K562 (cell line): Measurements from ENCODE around the gene TRIM69. TPM values are rescaled to one million over a fixed set of nuclear protein-coding genes. Genes with fewer than 3 reads are reported as not detected.

Experiments
- ARHGAP35 ChIP-seq: fragments of 450-650 bp; IDR thresholded peaks from 2 replicates; pipeline ENCODE4 v1.6.1; 2018; ENCODE audit not compliant: partially characterized antibody
- ARID3B ChIP-seq: fragments of 250-450 bp; sonication (Bioruptor Pico); IDR thresholded peaks from 2 replicates; pipeline ENCODE4 v1.4.0; 2020; ENCODE audit warnings: borderline replicate concordance
- CHAMP1 ChIP-seq: fragments of 450-650 bp; IDR thresholded peaks from 2 replicates; pipeline ENCODE4 v1.6.1; 2016; ENCODE audit warnings: mild to moderate bottlenecking
- HMG20B ChIP-seq: fragments of 250-450 bp; sonication (Bioruptor Pico); IDR thresholded peaks from 2 replicates; pipeline ENCODE4 v1.5.0; 2021; ENCODE audit warnings: mild to moderate bottlenecking
- MCM3 ChIP-seq: fragments of 450-650 bp; IDR thresholded peaks from 2 replicates; pipeline ENCODE4 v1.6.1; 2016
- NCOA1 ChIP-seq: fragments of 450-650 bp; IDR thresholded peaks from 2 replicates; pipeline ENCODE4 v1.6.1; 2016; ENCODE audit warnings: low read depth
- RCOR1 ChIP-seq, 2 experiments: IDR thresholded peaks; 2 replicates each; pipeline ENCODE4 v1.6.1; 2012; ENCODE audit warnings: low read depth in 2 of 2, low read length in 2 of 2, borderline replicate concordance in 1 of 2, improper control_type of control experiment in 1 of 2
- RNF2 ChIP-seq: sonication (generic); IDR thresholded peaks from 2 replicates; pipeline ENCODE4 v1.6.1; 2016
- SMAD1 ChIP-seq: fragments of 150-350 bp; IDR thresholded peaks from 2 replicates; pipeline ENCODE4 v1.6.1; 2014; ENCODE audit warnings: low read length, low read depth; ENCODE audit not compliant: partially characterized antibody
- ZNF140 ChIP-seq: fragments of 250-450 bp; sonication (Bioruptor Pico); IDR thresholded peaks from 2 replicates; pipeline ENCODE4 v1.8.0; 2021; ENCODE audit warnings: moderate library complexity, mild to moderate bottlenecking, inconsistent platforms
- polyA plus RNA-seq, 8 experiments: library from polyadenylated mRNA; depleted of rRNA in 4 of 8; stranded (reverse) in 5 of 8; unstranded in 3 of 8; fragments of >200 nt; fragmentation: Nextera tagmentation in 2 of 8; fragmentation: Illumina TruSeq in 1 of 8; extraction: Ambion mirVana in 2 of 8; extraction: Trizol in 1 of 8; gene quantifications; 2 replicates each; pipeline versions ENCODE4 v1.2.1 to v1.2.3, GENCODE V29; 2011 to 2014; ENCODE audit warnings: inconsistent platforms in 1 of 8, missing spikeins in 1 of 8
- total RNA-seq, 7 experiments: library from RNA; depleted of rRNA in 6 of 7; stranded (reverse); fragments of >200 nt in 6 of 7; fragmentation: Illumina TruSeq in 2 of 7; extraction: Trizol in 2 of 7; gene quantifications; 2 replicates each; pipeline versions ENCODE4 v1.2.1 to v1.2.3, GENCODE V29; 2011 to 2021; ENCODE audit warnings: low replicate concordance in 1 of 7
- TF ChIP-seq, protein P1 (sequence below), 2 experiments: fragments of 450-650 bp in 1 of 2; sonication (generic) in 1 of 2; formaldehyde crosslinking in 1 of 2; IDR thresholded peaks; 2 replicates each; pipeline versions ENCODE4 v1.7.1 to v1.9.0; 2016 to 2022; ENCODE audit warnings: inconsistent platforms in 1 of 2, mild to moderate bottlenecking in 1 of 2, missing genetic modification reagents in 1 of 2

TRIM69 gene
- total and polyA plus RNA-seq, 9 of the 15 experiments (the other 6 are each of a cell fraction or from before 2014, with no cell fraction given): 1.0 to 4.3 (median 2.3) TPM

DNA sequence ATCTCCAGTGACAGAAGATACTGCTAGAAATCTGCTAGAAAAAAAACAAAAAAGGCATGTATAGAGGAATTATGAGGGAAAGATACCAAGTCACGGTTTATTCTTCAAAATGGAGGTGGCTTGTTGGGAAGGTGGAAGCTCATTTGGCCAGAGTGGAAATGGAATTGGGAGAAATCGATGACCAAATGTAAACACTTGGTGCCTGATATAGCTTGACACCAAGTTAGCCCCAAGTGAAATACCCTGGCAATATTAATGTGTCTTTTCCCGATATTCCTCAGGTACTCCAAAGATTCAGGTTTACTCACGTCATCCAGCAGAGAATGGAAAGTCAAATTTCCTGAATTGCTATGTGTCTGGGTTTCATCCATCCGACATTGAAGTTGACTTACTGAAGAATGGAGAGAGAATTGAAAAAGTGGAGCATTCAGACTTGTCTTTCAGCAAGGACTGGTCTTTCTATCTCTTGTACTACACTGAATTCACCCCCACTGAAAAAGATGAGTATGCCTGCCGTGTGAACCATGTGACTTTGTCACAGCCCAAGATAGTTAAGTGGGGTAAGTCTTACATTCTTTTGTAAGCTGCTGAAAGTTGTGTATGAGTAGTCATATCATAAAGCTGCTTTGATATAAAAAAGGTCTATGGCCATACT lies 21.1 kb upstream of the TRIM69 start (continued):
- TF ChIP-seq, protein P1, sequence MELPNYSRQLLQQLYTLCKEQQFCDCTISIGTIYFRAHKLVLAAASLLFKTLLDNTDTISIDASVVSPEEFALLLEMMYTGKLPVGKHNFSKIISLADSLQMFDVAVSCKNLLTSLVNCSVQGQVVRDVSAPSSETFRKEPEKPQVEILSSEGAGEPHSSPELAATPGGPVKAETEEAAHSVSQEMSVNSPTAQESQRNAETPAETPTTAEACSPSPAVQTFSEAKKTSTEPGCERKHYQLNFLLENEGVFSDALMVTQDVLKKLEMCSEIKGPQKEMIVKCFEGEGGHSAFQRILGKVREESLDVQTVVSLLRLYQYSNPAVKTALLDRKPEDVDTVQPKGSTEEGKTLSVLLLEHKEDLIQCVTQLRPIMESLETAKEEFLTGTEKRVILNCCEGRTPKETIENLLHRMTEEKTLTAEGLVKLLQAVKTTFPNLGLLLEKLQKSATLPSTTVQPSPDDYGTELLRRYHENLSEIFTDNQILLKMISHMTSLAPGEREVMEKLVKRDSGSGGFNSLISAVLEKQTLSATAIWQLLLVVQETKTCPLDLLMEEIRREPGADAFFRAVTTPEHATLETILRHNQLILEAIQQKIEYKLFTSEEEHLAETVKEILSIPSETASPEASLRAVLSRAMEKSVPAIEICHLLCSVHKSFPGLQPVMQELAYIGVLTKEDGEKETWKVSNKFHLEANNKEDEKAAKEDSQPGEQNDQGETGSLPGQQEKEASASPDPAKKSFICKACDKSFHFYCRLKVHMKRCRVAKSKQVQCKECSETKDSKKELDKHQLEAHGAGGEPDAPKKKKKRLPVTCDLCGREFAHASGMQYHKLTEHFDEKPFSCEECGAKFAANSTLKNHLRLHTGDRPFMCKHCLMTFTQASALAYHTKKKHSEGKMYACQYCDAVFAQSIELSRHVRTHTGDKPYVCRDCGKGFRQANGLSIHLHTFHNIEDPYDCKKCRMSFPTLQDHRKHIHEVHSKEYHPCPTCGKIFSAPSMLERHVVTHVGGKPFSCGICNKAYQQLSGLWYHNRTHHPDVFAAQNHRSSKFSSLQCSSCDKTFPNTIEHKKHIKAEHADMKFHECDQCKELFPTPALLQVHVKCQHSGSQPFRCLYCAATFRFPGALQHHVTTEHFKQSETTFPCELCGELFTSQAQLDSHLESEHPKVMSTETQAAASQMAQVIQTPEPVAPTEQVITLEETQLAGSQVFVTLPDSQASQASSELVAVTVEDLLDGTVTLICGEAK (IDR thresholded peaks at IDR 0.05): no peak
- TF ChIP-seq, protein P1 (CRISPR knock-in tag; IDR thresholded peaks at IDR 0.05): no peak
- no peak for TF ChIP-seq NCOA1
- TF ChIP-seq MCM3: no peak
- no peak for TF ChIP-seq ZNF140 (CRISPR knock-in tag)
- no peak for TF ChIP-seq RCOR1 (IDR thresholded peaks at IDR 0.05; ENCODE audit: borderline replicate concordance in 1 of 2, low read depth in 2 of 2, low read length in 2 of 2)
- TF ChIP-seq RNF2: no peak
- TF ChIP-seq HMG20B (CRISPR knock-in tag): no peak
- no peak for TF ChIP-seq CHAMP1
- no peak for TF ChIP-seq ARHGAP35
- no peak for TF ChIP-seq SMAD1
- TF ChIP-seq ARID3B (CRISPR knock-in tag): no peak
